COLO668 (cell line): ENCODE measurements around the gene DIPK1C.
A peak's percentile ranks its signal among the peaks of the same experiment; 100 is the strongest.
"Not testable (repeated sequence)": the region's sequence is repeated elsewhere in the genome, so short reads cannot be mapped to it uniquely, and the experiment has no call there.

ENCODE experiments used
- DNase-seq: peaks from one replicate; lab custom pipeline; 2025; ENCODE audit not compliant: unreplicated experiment; lab: John Stamatoyannopoulos, UW

Gene DIPK1C

DNA sequence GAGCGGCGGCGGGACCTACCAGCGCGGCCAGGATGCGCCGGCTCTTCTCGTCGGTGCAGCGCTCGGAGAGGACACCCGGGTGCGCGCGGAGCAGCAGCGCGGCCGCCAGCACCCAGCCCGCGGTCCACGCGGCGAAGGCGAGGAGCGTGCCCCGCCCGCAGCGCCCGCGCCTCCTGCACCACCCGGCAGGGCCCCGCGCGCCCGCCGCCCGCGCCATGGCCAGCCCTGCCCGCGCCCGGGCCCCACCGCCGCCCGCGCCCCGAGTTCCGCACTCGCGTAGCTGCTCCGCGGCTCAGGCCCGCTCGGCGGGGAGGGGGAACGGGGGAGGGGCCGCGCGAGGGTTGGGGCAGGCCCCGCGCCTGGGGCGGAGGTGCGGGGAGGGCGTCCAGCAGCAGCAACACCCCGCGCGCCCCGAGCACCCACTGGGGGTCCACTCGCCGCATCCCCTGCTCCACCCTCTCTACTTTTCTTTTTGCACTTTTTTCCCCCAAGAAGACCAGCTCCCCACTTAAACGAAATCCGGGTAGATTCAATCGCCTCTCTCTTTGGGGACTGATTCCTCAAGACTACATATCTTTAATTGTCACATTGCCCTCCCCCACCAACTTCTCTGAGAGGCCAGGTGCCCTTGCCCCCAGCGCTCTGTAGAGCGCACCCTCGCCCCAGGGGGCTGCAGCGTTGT is at the start of gene DIPK1C:
TSS of gene DIPK1C (minus strand) at position 266 of the 682 bp plus-strand sequence. CDS start at position 217, 49 bp downstream.
- peak; percentile 60 for DNase-seq

DNA sequence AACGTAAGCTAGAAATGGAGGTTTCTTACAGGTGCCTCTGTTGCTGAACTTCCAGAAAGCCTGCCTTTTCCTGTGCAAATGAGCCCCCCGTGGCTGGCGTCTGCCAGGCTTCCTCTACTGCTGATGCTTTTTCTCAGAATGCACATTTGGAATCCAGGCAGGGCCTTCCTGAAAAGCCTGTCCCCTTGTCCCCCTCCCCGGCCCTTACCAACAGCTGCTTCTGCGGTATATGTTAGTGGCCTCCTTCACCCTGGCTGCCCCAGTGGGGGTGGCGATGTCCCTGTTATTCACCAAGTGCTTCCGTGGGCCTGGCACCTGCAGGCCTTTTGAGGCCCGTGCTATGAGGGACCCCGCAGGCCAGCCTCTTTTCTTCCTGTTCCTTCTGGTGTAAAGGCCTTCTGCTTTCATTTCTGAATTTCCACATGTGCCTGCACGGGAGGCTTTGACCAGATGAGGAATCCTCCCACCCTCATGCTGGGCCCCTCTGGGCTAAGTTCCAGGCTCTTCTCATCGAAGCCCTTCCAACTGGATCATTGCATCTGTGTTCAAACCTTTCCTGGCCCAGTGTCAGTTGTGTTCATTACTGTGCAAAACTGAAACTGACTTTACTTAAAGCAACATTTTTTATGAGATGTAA is 49.5 kb upstream of the DIPK1C start:
- DNase-seq: no peak

DNA sequence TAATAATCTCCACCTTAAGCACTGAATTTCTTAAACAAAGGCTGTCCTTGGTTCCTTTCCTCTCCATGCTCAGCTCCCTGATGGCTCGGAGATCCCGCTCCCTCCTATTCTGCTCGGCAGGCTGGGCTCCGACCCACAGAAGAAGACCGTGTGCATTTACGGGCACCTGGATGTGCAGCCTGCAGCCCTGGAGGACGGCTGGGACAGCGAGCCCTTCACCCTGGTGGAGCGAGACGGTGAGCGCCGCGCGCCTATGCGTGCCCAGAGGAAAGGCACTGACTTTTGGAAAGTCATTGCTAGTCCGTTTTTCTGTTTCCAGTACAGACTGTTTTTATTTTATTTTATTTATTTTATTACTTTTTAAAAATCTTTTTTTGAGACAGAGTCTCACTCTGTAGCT is 48.7 kb upstream of the DIPK1C start:
- DNase-seq: no peak

DNA sequence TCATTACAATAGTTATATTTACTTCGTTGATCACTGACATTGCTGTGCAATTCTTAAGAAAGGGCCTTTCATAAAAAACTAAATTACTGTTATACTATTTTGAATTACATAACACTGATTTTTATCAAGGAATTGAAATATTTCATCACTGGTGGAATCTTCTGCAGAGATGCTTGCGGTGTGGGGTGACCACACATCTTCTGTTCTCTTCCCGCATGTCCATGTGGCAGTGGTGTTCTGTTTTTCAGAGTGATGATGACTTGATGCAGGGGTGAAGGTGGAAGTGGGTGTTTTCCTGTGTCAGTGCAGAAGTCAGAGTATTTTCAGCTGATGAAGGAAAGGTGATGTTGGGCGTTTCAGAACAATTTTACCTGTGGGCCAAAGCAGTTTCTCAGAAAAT is 46.0 kb upstream of the DIPK1C start:
- DNase-seq: no peak

DNA sequence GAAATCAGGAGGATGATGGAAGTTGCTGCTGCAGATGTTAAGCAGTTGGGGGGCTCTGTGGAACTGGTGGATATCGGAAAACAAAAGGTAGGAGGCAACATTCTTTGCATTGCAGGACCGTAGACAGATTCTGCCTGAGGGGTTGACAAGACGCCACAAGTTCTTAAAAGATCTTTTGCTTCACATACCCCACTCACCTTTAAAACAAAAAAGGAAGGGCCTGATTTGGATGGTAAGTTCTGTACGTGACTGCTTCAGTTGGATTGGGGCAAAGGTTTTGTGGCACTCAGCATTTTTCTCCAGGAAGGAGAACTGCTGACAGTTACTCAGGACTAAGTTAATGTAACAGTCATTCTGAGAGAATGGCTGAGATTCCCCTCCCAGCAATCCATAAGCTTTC is 44.3 kb upstream of the DIPK1C start:
- no peak for DNase-seq

DNA sequence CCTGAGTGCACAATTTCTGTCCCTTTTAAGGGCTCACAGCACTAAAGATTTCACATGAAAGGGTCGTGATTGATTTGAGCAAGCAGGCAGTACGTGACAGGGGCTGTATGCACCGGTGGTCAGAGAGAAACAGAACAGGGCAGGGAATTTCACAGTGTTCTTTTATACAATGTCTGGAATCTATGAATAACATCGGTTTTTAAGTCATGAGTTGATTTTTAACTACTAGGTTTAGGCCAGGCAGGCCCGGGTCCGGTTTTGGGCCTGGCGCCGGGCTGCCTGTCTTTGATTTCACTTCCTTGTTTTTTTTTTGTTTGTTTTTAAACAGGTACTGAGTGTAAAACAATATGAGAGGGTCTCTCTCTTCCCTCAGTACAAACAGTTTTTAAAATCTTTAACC is 43.7 kb upstream of the DIPK1C start:
- DNase-seq: not testable (repeated sequence)

DNA sequence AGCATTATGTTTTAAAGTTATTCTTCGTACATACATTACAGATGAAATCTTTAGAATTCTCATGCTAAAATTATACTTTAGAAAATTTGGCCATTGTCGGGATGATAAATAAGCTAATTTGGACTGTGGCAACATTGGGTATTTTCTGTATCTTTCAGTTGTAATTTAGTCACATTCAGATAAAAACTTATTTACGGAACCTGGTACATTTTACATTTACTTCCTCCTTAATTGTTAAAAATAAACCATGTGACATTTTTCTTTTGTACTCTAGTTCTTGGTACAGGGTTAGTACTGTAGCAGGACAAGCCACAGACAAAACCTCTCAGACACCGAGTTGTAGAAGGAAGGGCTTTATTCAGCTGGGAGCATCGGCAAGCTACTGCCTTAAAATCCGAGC is 43.3 kb upstream of the DIPK1C start:
- no peak for DNase-seq

DNA sequence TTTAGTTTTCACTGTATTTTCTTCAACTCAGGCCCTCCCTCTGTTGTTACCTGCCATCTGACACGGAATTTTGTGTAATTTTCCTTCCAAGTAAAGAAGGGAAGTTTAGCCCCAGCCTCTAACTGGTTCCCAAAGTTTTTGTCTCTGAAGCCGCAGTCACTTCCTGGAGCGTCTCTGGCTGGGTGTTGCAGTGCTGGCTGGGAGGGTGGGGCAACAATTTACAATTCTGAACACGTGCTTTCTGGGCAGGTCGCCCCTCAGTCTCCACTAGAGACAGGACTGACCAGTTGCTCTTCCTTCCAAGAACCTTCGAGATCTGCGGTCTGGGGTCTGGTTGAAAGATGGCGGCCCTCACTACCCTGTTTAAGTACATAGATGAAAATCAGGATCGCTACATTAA is 42.5 kb upstream of the DIPK1C start:
- DNase-seq: no peak

DNA sequence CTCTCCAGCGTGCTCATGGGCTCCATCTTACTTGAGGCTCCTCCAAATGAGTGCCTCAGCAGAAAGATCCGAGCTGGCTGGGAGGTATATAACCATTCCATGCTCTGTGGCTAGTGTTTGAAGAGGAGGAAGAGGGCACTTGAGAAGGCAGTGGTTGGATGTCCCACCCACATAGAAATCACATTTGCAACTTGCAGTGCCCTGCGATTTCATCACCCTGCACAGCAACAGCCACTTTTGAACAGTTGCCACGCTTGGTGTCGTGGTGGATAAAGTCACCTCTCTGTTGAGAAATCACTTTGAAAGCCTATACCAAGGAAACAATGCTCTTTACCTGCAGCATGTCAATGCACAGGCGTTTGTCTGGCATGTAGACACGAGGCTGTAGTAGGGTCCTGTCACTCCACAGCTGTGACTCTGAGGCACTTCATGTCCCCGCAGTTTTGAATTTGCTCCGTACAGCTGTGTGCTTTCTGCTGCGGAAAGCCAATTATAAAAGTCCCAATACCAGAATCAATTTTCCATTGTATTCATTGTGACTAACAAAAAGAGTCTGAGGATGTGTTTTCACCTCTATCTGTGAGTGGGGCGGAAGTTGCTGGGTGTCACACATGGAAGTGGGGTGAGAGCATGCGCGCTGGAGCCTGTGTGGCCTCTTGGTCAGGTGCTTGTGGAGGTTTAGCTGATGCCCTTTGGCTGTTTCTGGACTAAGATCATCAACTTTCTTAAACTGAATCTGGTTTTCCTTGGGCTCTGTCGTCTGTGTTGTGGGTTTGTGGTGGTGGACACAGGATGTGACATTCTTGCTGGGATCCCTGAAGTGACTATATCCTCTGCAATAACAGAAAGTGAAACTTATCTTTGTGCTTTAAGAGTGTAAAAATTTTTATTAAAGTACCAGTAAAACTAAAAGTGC is 41.9 kb upstream of the DIPK1C start:
- no peak for DNase-seq

DNA sequence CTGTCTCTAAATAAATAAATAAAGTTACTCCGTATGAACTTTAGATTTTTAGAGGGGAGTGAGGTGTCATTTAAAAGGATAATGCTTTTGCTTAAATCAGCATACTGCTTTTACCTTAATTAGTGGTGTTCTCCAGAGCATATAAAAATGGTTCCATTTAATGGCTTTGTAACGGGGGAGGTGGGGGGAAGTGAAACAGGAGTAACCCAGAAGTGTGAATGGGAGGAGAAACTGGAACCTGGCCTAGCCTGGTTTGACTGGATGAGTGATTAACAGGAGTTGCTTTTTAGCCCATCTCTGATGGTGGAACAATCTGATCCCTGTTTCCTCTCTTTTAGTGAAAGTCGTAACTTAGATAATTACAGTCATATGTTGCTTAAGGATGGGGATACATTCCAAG is 40.7 kb upstream of the DIPK1C start:
- DNase-seq: no peak

DNA sequence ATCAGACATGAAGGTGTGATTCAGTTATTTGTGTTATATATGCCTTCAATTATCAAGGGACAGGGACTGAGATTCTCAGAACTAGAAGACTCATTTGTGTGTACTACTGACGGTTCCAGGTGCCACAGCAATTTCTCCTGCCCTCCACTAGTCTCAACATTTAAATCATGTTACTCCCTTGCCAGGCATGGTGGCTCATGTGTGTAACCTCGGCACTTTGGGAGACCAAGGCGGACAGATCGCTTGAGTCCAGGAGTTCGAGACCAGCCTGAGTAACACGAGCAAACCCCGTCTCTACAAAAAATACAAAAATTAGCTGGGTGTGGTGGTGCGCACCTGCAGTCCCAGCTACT is 40.2 kb upstream of the DIPK1C start:
- DNase-seq: no peak

DNA sequence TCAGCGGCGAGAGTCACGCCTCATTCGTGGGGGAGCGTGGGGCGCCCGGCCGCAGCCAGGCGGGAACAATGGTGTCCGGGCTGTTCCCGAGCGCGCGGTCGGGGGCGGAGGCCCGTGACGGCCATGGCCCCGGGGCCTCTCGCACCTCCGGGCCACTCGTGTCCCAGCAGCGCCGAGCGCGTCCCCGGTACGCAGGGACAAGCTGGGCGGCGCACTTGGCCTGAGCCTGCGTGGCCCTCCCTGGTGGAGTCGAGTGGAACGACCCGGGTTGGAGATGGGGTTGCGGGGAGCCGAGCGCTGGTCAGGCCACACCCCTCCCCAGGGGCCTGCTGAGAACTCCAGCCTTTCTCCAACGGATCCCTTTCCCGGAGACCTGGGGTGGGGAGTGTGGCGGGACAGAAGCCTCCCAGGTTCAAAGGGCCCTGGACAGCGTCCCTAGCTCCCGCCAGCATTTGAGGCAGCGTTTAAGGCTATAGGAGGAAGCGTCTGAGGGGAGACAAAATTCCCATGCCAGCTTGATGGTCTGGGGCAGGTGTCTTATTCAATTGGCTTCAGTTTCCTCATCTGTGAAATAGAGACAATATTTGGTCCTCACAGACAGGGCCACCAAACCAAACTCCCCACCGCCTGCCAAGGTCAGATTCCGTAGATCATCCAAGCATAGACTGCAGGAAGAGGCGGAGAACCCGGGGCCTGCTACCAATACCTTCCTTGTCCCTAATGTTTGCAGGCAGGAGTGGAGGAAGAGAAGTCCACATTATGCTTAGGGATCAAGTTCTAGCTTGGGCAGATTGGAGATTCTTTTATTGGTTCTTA is 39.6 kb upstream of the DIPK1C start:
- DNase-seq: peak; percentile 75

DNA sequence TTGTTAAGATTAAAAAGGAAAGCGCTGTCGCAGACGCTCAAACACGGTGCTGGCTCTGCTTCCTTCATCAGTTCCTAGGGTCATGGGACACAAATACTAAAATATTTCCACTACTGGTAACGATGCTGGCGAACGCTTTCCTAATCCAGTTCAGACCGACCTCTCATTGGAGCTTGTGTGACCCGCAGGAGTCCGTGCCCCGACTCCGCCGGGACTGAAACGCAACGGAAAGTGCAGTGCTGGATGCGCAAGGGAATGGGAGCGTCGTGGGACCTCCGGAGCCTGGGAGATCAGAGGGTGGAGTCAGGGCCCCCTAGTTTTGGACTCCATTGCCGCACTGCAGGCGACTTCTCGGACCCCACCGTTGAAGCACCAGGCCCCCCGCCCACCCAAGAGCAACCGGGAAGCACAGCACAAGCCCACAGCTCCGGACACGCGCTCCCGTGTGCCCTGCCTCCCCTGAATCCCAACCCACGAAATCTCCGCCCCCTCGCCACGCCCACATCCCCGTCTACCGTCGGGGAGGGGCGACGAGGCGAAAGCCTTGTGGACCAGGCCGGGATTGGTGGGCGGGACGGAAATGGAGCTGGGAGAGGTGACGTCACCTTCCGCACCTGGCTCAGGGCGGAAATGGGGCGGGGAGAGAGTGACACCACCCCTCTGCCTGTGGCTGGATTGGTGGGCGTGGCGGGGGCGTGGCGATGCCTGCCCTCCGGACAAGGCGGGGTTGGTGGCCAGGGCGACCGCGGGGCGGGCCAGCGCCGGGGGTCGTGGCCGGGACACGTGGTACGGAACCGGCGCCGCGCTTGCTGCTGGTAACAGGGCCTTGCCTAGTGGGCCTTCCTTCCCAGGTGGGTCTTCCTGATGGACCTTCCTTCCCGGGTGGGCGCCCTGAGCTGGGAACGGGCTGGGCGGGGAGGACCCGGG is 38.7 kb upstream of the DIPK1C start, which contains the start of gene CNDP2:
TSS of gene CNDP2 (plus strand) at position 783 of the 927 bp plus-strand sequence. CDS start 3,611 bp downstream, outside the sequence.
- peak; percentile 100 for DNase-seq

DNA sequence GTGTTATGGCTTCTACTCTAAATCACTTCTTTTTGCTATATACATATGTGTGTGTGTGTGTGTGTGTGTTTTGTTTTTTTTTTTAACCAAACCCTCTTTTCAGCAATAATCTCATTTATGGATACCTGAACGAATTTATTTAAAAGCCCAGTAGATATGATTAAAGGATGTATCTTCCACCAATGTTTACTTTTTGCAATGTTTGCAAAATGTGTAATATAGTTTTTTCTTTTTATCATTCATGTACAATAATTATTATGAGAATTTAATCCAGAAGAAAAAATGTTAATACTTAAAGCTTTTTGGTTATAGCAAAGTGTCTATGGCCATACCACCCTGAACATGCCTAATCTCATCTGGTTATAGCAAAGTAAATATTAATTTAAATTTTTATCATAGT is 37.4 kb upstream of the DIPK1C start:
- no peak for DNase-seq

DNA sequence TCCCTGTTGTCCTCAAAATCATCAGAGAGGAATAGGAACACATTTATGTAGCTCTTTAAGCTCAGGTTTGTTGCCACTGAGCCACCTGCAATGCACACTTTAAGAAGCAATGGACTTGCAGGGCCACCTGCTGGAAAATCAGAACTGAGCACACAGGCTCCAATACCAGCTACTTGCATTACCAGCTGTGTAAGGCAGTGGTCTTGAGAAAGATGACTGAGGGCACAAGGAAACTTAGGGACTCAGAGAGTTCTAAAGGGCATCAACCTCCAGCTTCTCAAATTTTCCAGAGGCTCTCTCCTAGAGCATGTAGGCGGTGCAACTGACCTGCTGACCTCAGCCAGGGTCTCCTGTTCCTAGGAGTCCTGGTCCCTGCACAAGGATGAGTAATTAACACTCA is 36.6 kb upstream of the DIPK1C start:
- DNase-seq: peak; percentile 67

DNA sequence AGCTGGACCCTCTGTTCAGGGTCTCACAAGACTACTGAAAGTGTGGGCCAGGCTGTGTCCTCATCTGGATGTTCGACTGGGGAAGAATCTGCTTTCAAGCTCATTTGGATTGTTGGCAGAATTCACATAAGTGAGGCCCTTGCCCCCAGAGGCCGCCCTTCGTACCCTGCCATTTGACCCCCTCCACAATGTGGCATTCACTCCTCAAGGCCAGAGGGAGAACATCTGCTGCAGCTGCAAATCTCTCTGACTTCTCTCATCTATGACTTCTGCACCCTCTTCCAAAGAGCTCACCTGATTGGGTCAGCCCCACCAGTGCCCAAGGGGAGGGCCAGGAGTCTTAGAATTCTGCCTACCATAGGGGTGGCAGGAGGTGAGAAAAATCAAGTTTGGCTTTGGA is 35.2 kb upstream of the DIPK1C start:
- DNase-seq: no peak

DNA sequence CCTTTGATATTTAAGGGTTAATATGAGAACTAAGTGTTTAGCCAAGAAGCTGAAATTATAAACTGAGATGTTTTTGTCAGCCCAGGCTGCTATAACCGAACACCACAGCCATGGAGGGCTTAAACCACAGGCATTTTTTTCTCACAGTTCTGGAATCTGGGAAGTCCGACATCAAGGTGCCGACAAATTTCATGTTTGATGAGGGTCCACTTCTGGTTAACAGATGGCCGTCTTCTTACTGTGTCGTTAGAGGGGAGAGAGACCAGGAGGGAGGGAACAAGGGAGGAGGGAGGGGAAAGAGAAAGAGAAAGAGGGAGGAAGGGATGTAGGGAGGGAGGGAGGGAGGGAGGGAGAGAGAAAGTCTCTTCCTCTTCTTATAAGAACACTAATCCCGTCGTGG is 32.6 kb upstream of the DIPK1C start:
- DNase-seq: no peak

DNA sequence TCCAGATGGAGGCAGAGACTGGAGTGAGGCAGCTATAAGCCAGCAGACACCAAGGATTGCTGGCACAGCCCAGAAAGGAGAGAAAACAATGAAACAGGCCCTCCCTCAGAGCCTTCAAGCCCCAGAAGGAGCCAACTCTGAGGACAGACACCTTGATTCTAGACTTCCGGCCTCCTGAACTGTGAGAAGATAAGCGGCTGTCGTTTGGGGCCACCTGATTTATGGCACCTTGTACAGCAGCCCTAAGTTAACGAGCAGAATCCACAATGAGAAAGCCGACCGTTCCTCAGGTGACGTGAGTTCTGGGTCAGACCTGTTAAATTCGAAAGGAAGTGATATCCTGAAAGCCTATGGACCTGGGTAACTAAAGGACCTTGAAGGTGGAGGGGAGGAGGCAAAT is 31.8 kb upstream of the DIPK1C start:
- DNase-seq: no peak

DNA sequence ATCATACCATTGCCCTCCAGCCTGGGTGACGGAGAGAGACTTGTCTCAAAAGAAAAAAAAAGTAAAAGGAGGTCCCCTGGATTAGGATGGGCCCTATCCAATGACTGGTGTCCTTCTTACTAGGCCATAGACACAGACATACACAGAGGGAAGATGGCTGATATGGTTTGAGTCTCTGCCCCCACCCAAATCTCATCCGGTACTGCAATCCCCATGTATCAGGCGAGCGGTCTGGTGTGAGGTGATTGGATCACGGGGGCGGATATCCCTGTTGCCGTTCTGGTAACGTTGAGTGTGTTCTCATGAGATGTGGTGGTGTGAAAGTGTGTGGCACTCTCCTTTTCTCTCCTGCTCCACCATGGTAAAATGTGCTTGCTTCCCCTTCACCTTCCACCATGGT is 31.2 kb upstream of the DIPK1C start:
- DNase-seq: no peak
